Stimulated activated CD4-positive, alpha-beta T cell treated with anti-CD3 and anti-CD28 coated beads, TNF-alpha, amount 100 ng/mL, for 48 hours (primary cell): ENCODE results near the gene POLR2J3.
"Not testable (repeated sequence)": the region's sequence is repeated elsewhere in the genome, so short reads cannot be mapped to it uniquely, and the experiment has no call there.

Experiments used
- DNase-seq, 3 donors: peaks; one replicate each; pipeline ENCODE4 v3.0.0-alpha.2; 2020; ENCODE audit warnings: low read depth in 3 of 3

The POLR2J3 gene

GRCh38 chr7:102583495-102583894, 11.1 kb upstream of the POLR2J3 start:
- DNase-seq = not testable (repeated sequence)

- DNase-seq = not testable (repeated sequence)
Observed at GRCh38 chr7:102581722-102582121, 9.3 kb upstream of the POLR2J3 start.

- not testable (repeated sequence) for DNase-seq
Observed at GRCh38 chr7:102578486-102578885, 6.1 kb upstream of the POLR2J3 start.

- DNase-seq = not testable (repeated sequence)
Observed at GRCh38 chr7:102577315-102578240, 5.2 kb upstream of the POLR2J3 start.

GRCh38 chr7:102576363-102576762, 4.0 kb upstream of the POLR2J3 start:
- DNase-seq = not testable (repeated sequence)

- not testable (repeated sequence) for DNase-seq
Observed at GRCh38 chr7:102574607-102575006, 2.2 kb upstream of the POLR2J3 start.

GRCh38 chr7:102568620-102569019, 3.8 kb downstream of the POLR2J3 start:
- not testable (repeated sequence) for DNase-seq

GRCh38 chr7:102550808-102551422, 21.5 kb downstream of the POLR2J3 start, which contains the start of gene SPDYE2:
Gene SPDYE2, plus strand, starts transcription at chr7:102551226. Its CDS starts 2,030 bp downstream, at chr7:102553256.
- not testable (repeated sequence) for DNase-seq

GRCh38 chr7:102546353-102546752, 26.0 kb downstream of the POLR2J3 start:
- not testable (repeated sequence) for DNase-seq

- not testable (repeated sequence) for DNase-seq
Observed at GRCh38 chr7:102545288-102545687, 27.1 kb downstream of the POLR2J3 start.

GRCh38 chr7:102544372-102544771, 28.0 kb downstream of the POLR2J3 start:
- DNase-seq = not testable (repeated sequence)

- DNase-seq = not testable (repeated sequence)
Observed at GRCh38 chr7:102543596-102543995, 28.8 kb downstream of the POLR2J3 start, which contains the start of gene UPK3BL2. Gene UPK3BL2, minus strand, starts transcription at chr7:102543696. Its CDS starts 60 bp downstream, at chr7:102543636.

GRCh38 chr7:102542771-102543170, 29.6 kb downstream of the POLR2J3 start:
- not testable (repeated sequence) for DNase-seq

GRCh38 chr7:102542083-102542482, 30.3 kb downstream of the POLR2J3 start:
- DNase-seq = not testable (repeated sequence)

- DNase-seq = not testable (repeated sequence)
Observed at GRCh38 chr7:102540604-102541003, 31.8 kb downstream of the POLR2J3 start.

- not testable (repeated sequence) for DNase-seq
Observed at GRCh38 chr7:102535062-102535615, 37.2 kb downstream of the POLR2J3 start.

- DNase-seq = not testable (repeated sequence)
Observed at GRCh38 chr7:102532127-102532526, 40.3 kb downstream of the POLR2J3 start.

- not testable (repeated sequence) for DNase-seq
Observed at GRCh38 chr7:102531583-102531982, 40.8 kb downstream of the POLR2J3 start.

GRCh38 chr7:102527822-102528793, 44.3 kb downstream of the POLR2J3 start:
- DNase-seq = not testable (repeated sequence)

- not testable (repeated sequence) for DNase-seq
Observed at GRCh38 chr7:102527182-102527581, 45.2 kb downstream of the POLR2J3 start.

GRCh38 chr7:102524803-102525202, 47.6 kb downstream of the POLR2J3 start:
- DNase-seq = not testable (repeated sequence)
